ENCODE results near the gene TMEM151A.
"Not testable (repeated sequence)": the region's sequence is repeated elsewhere in the genome, so short reads cannot be mapped to it uniquely, and the experiment has no call there.

DNA sequence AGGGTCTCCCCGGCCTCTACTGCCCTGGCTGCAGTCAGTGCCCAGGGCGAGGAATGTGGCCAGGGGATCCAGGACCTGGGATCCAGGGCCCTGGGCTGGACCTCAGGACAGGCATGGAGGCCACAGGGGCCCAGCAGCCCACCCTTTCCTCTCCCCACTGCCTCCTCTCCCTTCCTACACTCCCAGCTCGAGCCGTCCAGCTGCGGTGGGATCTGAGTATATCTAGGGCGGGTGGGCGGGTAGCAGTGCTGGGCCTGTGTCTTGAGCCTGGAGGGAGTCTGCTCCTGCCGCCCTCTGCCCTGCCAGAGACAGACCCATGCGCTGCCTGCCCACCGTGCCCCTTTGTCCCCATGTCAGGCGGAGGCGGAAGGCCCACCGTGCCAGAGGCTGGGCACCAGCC is 15.1 kb upstream of the TMEM151A start:
- TF ChIP-seq CTCF, POLR2A (IDR thresholded peaks at IDR 0.05): not testable (repeated sequence)
